Liver (tissue), 9 donors: Measurements from ENCODE around the gene CD9. TPM values are rescaled to one million over a fixed set of nuclear protein-coding genes. Genes with fewer than 3 reads are reported as not detected.

Source experiments
- DNase-seq: peaks from one replicate; pipeline ENCODE4 v3.0.0-alpha.2; 2017; ENCODE audit warnings: low spot score
- H3K27ac ChIP-seq, 2 donors: one replicate each; pipeline ENCODE4 v1.7.0; 2013; ENCODE audit warnings: inconsistent platforms in 2 of 2, low read length in 2 of 2, control low read depth in 1 of 2, low read depth in 1 of 2, mild to moderate bottlenecking in 1 of 2
- H3K27me3 ChIP-seq, 4 donors: one replicate each; pipeline versions ENCODE4 v1.6.1 to v1.7.0; 2013; ENCODE audit warnings: low read length in 3 of 4, inconsistent platforms in 1 of 4, mild to moderate bottlenecking in 1 of 4, moderate library complexity in 1 of 4; ENCODE audit not compliant: control insufficient read depth in 4 of 4, insufficient read depth in 4 of 4
- H3K36me3 ChIP-seq, 4 donors: one replicate each; pipeline versions ENCODE4 v1.6.1 to v1.7.0; 2013; ENCODE audit warnings: low read length in 3 of 4, mild to moderate bottlenecking in 3 of 4, low read depth in 1 of 4, moderate library complexity in 1 of 4; ENCODE audit not compliant: control insufficient read depth in 4 of 4, insufficient read depth in 3 of 4
- H3K4me1 ChIP-seq, 4 donors: one replicate each; pipeline versions ENCODE4 v1.6.1 to v1.7.0; 2013; ENCODE audit warnings: low read length in 3 of 4, mild to moderate bottlenecking in 3 of 4, moderate library complexity in 1 of 4; ENCODE audit not compliant: control insufficient read depth in 4 of 4, insufficient read depth in 4 of 4
- H3K4me3 ChIP-seq, 3 donors: one replicate each; pipeline versions ENCODE4 v1.6.1 to v1.7.0; 2013; ENCODE audit warnings: low read length in 3 of 3, control low read depth in 1 of 3, low read depth in 1 of 3, mild to moderate bottlenecking in 1 of 3
- H3K9ac ChIP-seq, 2 donors: one replicate each; pipeline ENCODE4 v1.7.0; 2013; ENCODE audit warnings: low read length in 2 of 2, mild to moderate bottlenecking in 2 of 2, moderate library complexity in 2 of 2, control low read depth in 1 of 2, low read depth in 1 of 2
- H3K9me3 ChIP-seq, 4 donors: one replicate each; pipeline versions ENCODE4 v1.6.1 to v1.7.0; 2013; ENCODE audit warnings: low read length in 3 of 4; ENCODE audit not compliant: control insufficient read depth in 4 of 4
- ATF3 ChIP-seq: IDR thresholded peaks from 2 replicates; pipeline ENCODE4 v1.6.1; 2016; ENCODE audit warnings: antibody characterized with exemption
- CTCF ChIP-seq: fragments of 150-350 bp; IDR thresholded peaks from 2 replicates; pipeline ENCODE4 v1.5.1; 2017; ENCODE audit warnings: improper control_type of control experiment, low read depth, low read length; ENCODE audit not compliant: missing input control
- EGR1 ChIP-seq, 2 donors: IDR thresholded peaks; 2 replicates each; pipeline ENCODE4 v1.6.1; 2016 to 2018; ENCODE audit warnings: antibody characterized with exemption in 2 of 2, low read depth in 2 of 2
- FOXA1 ChIP-seq: IDR thresholded peaks from 2 replicates; pipeline ENCODE4 v1.6.1; 2016; ENCODE audit warnings: antibody characterized with exemption
- FOXA2 ChIP-seq: IDR thresholded peaks from 2 replicates; pipeline ENCODE4 v1.6.1; 2016; ENCODE audit warnings: antibody characterized with exemption
- GABPA ChIP-seq, 2 donors: IDR thresholded peaks in 1 of 2; conservative IDR thresholded peaks in 1 of 2; 2 replicates each; pipeline ENCODE4 v1.6.1; 2016; ENCODE audit warnings: antibody characterized with exemption in 2 of 2, mild to moderate bottlenecking in 1 of 2, moderate library complexity in 1 of 2
- HNF4A ChIP-seq, 2 donors: conservative IDR thresholded peaks; 2 replicates each; pipeline ENCODE4 v1.6.1; 2016; ENCODE audit warnings: antibody characterized with exemption in 2 of 2, mild to moderate bottlenecking in 2 of 2
- HNF4G ChIP-seq: IDR thresholded peaks from 2 replicates; pipeline ENCODE4 v1.6.1; 2016; ENCODE audit warnings: antibody characterized with exemption
- JUND ChIP-seq, 2 donors: IDR thresholded peaks; 2 replicates each; pipeline ENCODE4 v1.6.1; 2016; ENCODE audit warnings: antibody characterized with exemption in 2 of 2
- MAX ChIP-seq: IDR thresholded peaks from 2 replicates; pipeline ENCODE4 v1.6.1; 2016; ENCODE audit warnings: antibody characterized with exemption
- NR2F2 ChIP-seq: IDR thresholded peaks from 2 replicates; pipeline ENCODE4 v1.6.1; 2016; ENCODE audit warnings: antibody characterized with exemption
- RAD21 ChIP-seq, 2 donors: IDR thresholded peaks; 2 replicates each; pipeline ENCODE4 v1.6.1; 2016; ENCODE audit warnings: antibody characterized with exemption in 2 of 2, mild to moderate bottlenecking in 2 of 2
- REST ChIP-seq: IDR thresholded peaks from 2 replicates; pipeline ENCODE4 v1.6.1; 2016; ENCODE audit warnings: antibody characterized with exemption, mild to moderate bottlenecking
- RXRA ChIP-seq, 2 donors: IDR thresholded peaks; 2 replicates each; pipeline ENCODE4 v1.6.1; 2017 to 2018; ENCODE audit warnings: antibody characterized with exemption in 2 of 2, mild to moderate bottlenecking in 1 of 2
- SP1 ChIP-seq: IDR thresholded peaks from 2 replicates; pipeline ENCODE4 v1.6.1; 2018; ENCODE audit warnings: antibody characterized with exemption, mild to moderate bottlenecking
- TAF1 ChIP-seq: conservative IDR thresholded peaks from 2 replicates; pipeline ENCODE4 v1.6.1; 2016; ENCODE audit warnings: antibody characterized with exemption, mild to moderate bottlenecking
- YY1 ChIP-seq: IDR thresholded peaks from 2 replicates; pipeline ENCODE4 v1.6.1; 2016; ENCODE audit warnings: antibody characterized with exemption, mild to moderate bottlenecking
- ZBTB33 ChIP-seq: IDR thresholded peaks from 2 replicates; pipeline ENCODE4 v1.6.1; 2016; ENCODE audit warnings: antibody characterized with exemption
- WGBS: extraction: QIAGEN DNeasy Blood & Tissue Kit; methylation state at CpG from one replicate; pipeline ENCODE4 v1.1.7; 2013; 5-methylcytosine and 5-hydroxymethylcytosine counted together
- polyA plus RNA-seq, 2 donors: library from polyadenylated mRNA; stranded (reverse) in 1 of 2; unstranded in 1 of 2; fragments of 200-250 nt in 1 of 2; fragments of >200 nt in 1 of 2; fragmentation: Nextera tagmentation in 1 of 2; extraction: Ambion mirVana in 1 of 2; gene quantifications; one replicate each; pipeline versions ENCODE4 v1.2.1 to v1.2.3, GENCODE V29; 2013 to 2015
- total RNA-seq, 2 donors: library from RNA; depleted of rRNA; stranded (reverse); fragments of >200 nt; gene quantifications; one replicate each; pipeline ENCODE4 v1.2.3, GENCODE V29; 2014
- donor health status: healthy.
- donor health status: healthy.
- donor health status: healthy.
- donor health status: healthy.
- donor health status: healthy.

The CD9 gene
- total and polyA plus RNA-seq, 4 donors = 18.7 to 65.2 (median 32.4) TPM

- no peak for DNase-seq
- Histone ChIP-seq H3K4me1 (peaks cover 14 to 46% (median 31%) of the 10 kb centered on the region in 4 donors), H3K4me3 (no peak overlapping the region), H3K9me3 (no peaks in the 10 kb centered on the region), H3K36me3 (no peaks in the 10 kb centered on the region), H3K9ac (no peak overlapping the region), H3K27ac (peak overlapping the region in 1 of 2 donors; percentile 94), H3K27me3 (no peaks in the 10 kb centered on the region)
- TF ChIP-seq RAD21 (IDR thresholded peaks at IDR 0.05) = no peak
- TF ChIP-seq TAF1 = no peak
- no peak for TF ChIP-seq MAX
- no peak for TF ChIP-seq JUND (IDR thresholded peaks at IDR 0.05)
- no peak for TF ChIP-seq FOXA1
- TF ChIP-seq CTCF = no peak
- no peak for TF ChIP-seq RXRA (IDR thresholded peaks at IDR 0.05)
- no peak for TF ChIP-seq EGR1 (IDR thresholded peaks at IDR 0.05; ENCODE audit: low read depth in 2 of 2)
- TF ChIP-seq ZBTB33 = no peak
- TF ChIP-seq HNF4G = no peak
- no peak for TF ChIP-seq GABPA (IDR thresholded peaks at IDR 0.05 in 1 of 2, conservative IDR thresholded peaks at IDR 0.05 in 1 of 2)
- no peak for TF ChIP-seq REST
- no peak for TF ChIP-seq SP1
- no peak for TF ChIP-seq HNF4A (conservative IDR thresholded peaks at IDR 0.05)
- no peak for TF ChIP-seq FOXA2
- no peak for TF ChIP-seq ATF3
- TF ChIP-seq YY1 = no peak
- no peak for TF ChIP-seq NR2F2
- WGBS = 0% methylated on average over 1 of the region's 1 CpG
Observed at GRCh38 chr12:6181166-6181565, 19.0 kb upstream of the CD9 start.
